NT2/D1 (cell line): ENCODE results near the gene CNTN3.

Source experiments
- YY1 ChIP-seq: IDR thresholded peaks from 2 replicates; pipeline ENCODE4 v1.6.1; 2011; ENCODE audit not compliant: insufficient read length, insufficient read depth
- ZNF274 ChIP-seq: IDR thresholded peaks from 2 replicates; pipeline ENCODE4 v1.6.1; 2011; ENCODE audit warnings: mild to moderate bottlenecking, low read depth, low read length

GRCh38 chr3:74626011-74626410 is 11.6 kb upstream of the CNTN3 start:
- TF ChIP-seq ZNF274 (no peak), YY1 (no peak)
